HepG2 (cell line): ENCODE data around the gene FRMD4A. TPM values are rescaled to one million over a fixed set of nuclear protein-coding genes. Genes with fewer than 3 reads are reported as not detected.

Experiments
- ATAC-seq: fragments of 200-7000 bp; cut with Tn5 transposase; 3 replicates; pipeline ENCODE4 v1.9.1; 2020; ENCODE audit warnings: mild to moderate bottlenecking, moderate library complexity
- BruUV-seq: library from RNA; stranded (reverse); fragments of 400-500 nt; replicated peaks from 2 replicates; lab custom pipeline; 2021; lab: Mats Ljungman, UMichigan
- CTCF ChIA-PET: fragments of 300-600 bp; formaldehyde crosslinking; extraction: SDS; loops from one replicate; lab custom pipeline; 2021; ENCODE audit warnings: low total read pairs, inconsistent platforms, low intra/inter-chr PET ratio; lab: Yijun Ruan, JAX
- POLR2A ChIA-PET: fragments of 350-600 bp; sonication (Branson Sonifier 250); formaldehyde crosslinking; loops from one replicate; lab custom pipeline; 2020; ENCODE audit warnings: antibody characterized with exemption, inconsistent platforms; lab: Yijun Ruan, JAX
- DNase-seq: peaks from one replicate; pipeline ENCODE4 v3.0.0-alpha.2; 2015; ENCODE audit warnings: low spot score
- FAIRE-seq: peaks from 3 replicates; lab custom pipeline; 2011; peaks lifted over from hg19 to GRCh38; lab: Jason Lieb, UNC
- H2AFZ ChIP-seq: one replicate; pipeline ENCODE4 v1.6.1; 2011; ENCODE audit warnings: low read length, inconsistent platforms
- H3K27ac ChIP-seq: fragments of 300-600 bp; 3 replicates; pipeline ENCODE4 v1.8.0; 2011; ENCODE audit warnings: mixed run types, mild to moderate bottlenecking, mixed read lengths, low read length, inconsistent platforms; ENCODE audit not compliant: insufficient read depth; ENCODE audit errors: extremely low read length
- H3K27me3 ChIP-seq, 2 experiments: fragments of 200-600 bp in 1 of 2; 2 replicates in 1 of 2; 3 replicates in 1 of 2; pipeline versions ENCODE4 v1.6.0 to v1.8.0; 2011; ENCODE audit warnings: low read length in 2 of 2, mild to moderate bottlenecking in 2 of 2, moderate library complexity in 2 of 2, inconsistent platforms in 1 of 2; ENCODE audit not compliant: insufficient read depth in 2 of 2, control insufficient read depth in 1 of 2
- H3K36me3 ChIP-seq, 2 experiments: fragments of 200-600 bp in 1 of 2; replicated peaks in 1 of 2; 2 replicates in 1 of 2; 3 replicates in 1 of 2; pipeline versions ENCODE4 v1.5.1 to v1.8.0; 2011; ENCODE audit warnings: low read length in 2 of 2, inconsistent platforms in 1 of 2; ENCODE audit not compliant: insufficient read depth in 2 of 2, control insufficient read depth in 1 of 2
- H3K4me1 ChIP-seq: 2 replicates; pipeline ENCODE4 v1.5.1; 2012; ENCODE audit warnings: low read length, inconsistent platforms; ENCODE audit not compliant: insufficient read depth
- H3K4me2 ChIP-seq: 2 replicates; pipeline ENCODE4 v1.6.0; 2011; ENCODE audit warnings: low read depth, low read length, inconsistent platforms
- H3K4me3 ChIP-seq, 3 experiments: fragments of 200-600 bp in 1 of 3; sonication (generic), shearing (Covaris generic) in 1 of 3; replicated peaks in 1 of 3; 2 replicates each; pipeline ENCODE4 v1.5.1; 2011 to 2016; ENCODE audit warnings: low read length in 3 of 3, inconsistent platforms in 2 of 3, low read depth in 2 of 3, mild to moderate bottlenecking in 2 of 3, control low read depth in 1 of 3, mixed read lengths in 1 of 3; ENCODE audit not compliant: insufficient read depth in 1 of 3
- H3K79me2 ChIP-seq: one replicate; pipeline ENCODE4 v1.6.1; 2011; ENCODE audit warnings: low read length, inconsistent platforms; ENCODE audit not compliant: insufficient read depth
- H3K9ac ChIP-seq: 2 replicates; pipeline ENCODE4 v1.6.0; 2011; ENCODE audit warnings: mild to moderate bottlenecking, low read depth, low read length, inconsistent platforms; ENCODE audit not compliant: insufficient read depth
- H3K9me3 ChIP-seq: 2 replicates; pipeline ENCODE4 v1.5.1; 2012; ENCODE audit warnings: mild to moderate bottlenecking, low read length
- H4K20me1 ChIP-seq: 2 replicates; pipeline ENCODE4 v1.6.0; 2011; ENCODE audit warnings: inconsistent platforms, mild to moderate bottlenecking, low read length, moderate library complexity; ENCODE audit not compliant: insufficient read depth
- ARID3A ChIP-seq: IDR thresholded peaks from 2 replicates; pipeline ENCODE4 v1.6.1; 2012; ENCODE audit warnings: low read depth, low read length, improper control_type of control experiment
- ARNT ChIP-seq: fragments of 450-650 bp; IDR thresholded peaks from 2 replicates; pipeline ENCODE4 v1.6.1; 2017
- ARNT2 ChIP-seq: sonication (generic); formaldehyde crosslinking; IDR thresholded peaks from 2 replicates; pipeline ENCODE4 v1.8.0; 2022; ENCODE audit warnings: mild to moderate bottlenecking, low read depth, missing genetic modification reagents, moderate library complexity
- ATM ChIP-seq: fragments of 450-650 bp; IDR thresholded peaks from 2 replicates; pipeline ENCODE4 v1.7.1; 2017; ENCODE audit warnings: mild to moderate bottlenecking, borderline replicate concordance
- DNMT1 ChIP-seq: sonication (generic); formaldehyde crosslinking; IDR thresholded peaks from 2 replicates; pipeline ENCODE4 v1.5.1; 2020; ENCODE audit warnings: mild to moderate bottlenecking, missing genetic modification reagents
- HCFC1 ChIP-seq: fragments of 150-350 bp; IDR thresholded peaks from 2 replicates; pipeline ENCODE4 v1.6.1; 2014; ENCODE audit warnings: low read depth, low read length
- KDM5A ChIP-seq: fragments of 200-600 bp; sonication (generic); IDR thresholded peaks from 2 replicates; pipeline ENCODE4 v1.7.0; 2018; ENCODE audit warnings: antibody characterized with exemption, mild to moderate bottlenecking, low read length, borderline replicate concordance
- NCOR1 ChIP-seq: fragments of 200-600 bp; sonication (generic); IDR thresholded peaks from 2 replicates; pipeline ENCODE4 v1.7.0; 2017; ENCODE audit warnings: antibody characterized with exemption, low read length, borderline replicate concordance
- NFIB ChIP-seq: sonication (generic); formaldehyde crosslinking; IDR thresholded peaks from 2 replicates; pipeline ENCODE4 v1.9.0; 2021; ENCODE audit warnings: missing genetic modification reagents, mild to moderate bottlenecking, borderline replicate concordance
- RBAK ChIP-seq: sonication (generic); formaldehyde crosslinking; IDR thresholded peaks from 2 replicates; pipeline ENCODE4 v1.5.1; 2020; ENCODE audit warnings: mild to moderate bottlenecking, missing genetic modification reagents
- RCOR2 ChIP-seq: IDR thresholded peaks from 2 replicates; pipeline ENCODE4 v1.6.1; 2016; ENCODE audit warnings: missing biosample characterization, missing genetic modification reagents
- RXRA ChIP-seq: sonication (generic); formaldehyde crosslinking; IDR thresholded peaks from 2 replicates; pipeline ENCODE4 v1.5.1; 2020; ENCODE audit warnings: missing genetic modification reagents
- SSRP1 ChIP-seq: IDR thresholded peaks from 2 replicates; pipeline ENCODE4 v1.6.1; 2016; ENCODE audit warnings: control low read depth
- TSC22D2 ChIP-seq: sonication (generic); formaldehyde crosslinking; IDR thresholded peaks from 2 replicates; pipeline ENCODE4 v1.5.1; 2020; ENCODE audit warnings: missing genetic modification reagents, mild to moderate bottlenecking, borderline replicate concordance
- U2AF1 ChIP-seq: fragments of 200-400 bp; formaldehyde crosslinking; optimal IDR thresholded peaks from 2 replicates; pipeline ENCODE3; 2017; ENCODE audit warnings: mild to moderate bottlenecking, low read depth, low read length
- ZBTB20 ChIP-seq: sonication (generic); formaldehyde crosslinking; IDR thresholded peaks from 2 replicates; pipeline ENCODE4 v1.8.1; 2023; ENCODE audit warnings: missing genetic modification reagents, low read depth, mild to moderate bottlenecking, borderline replicate concordance
- ZNF724P ChIP-seq: sonication (generic); formaldehyde crosslinking; IDR thresholded peaks from 2 replicates; pipeline ENCODE4 v1.8.0; 2022; ENCODE audit warnings: missing genetic modification reagents, borderline replicate concordance
- WGBS: methylation state at CpG from one replicate; pipeline ENCODE4 v1.1.6; 2017; ENCODE audit warnings: low lambda C conversion rate; 5-methylcytosine and 5-hydroxymethylcytosine counted together
- in situ Hi-C: cut with HindIII; loops from 2 replicates; pipeline ENCODE4 v1.10.0; 2017; ENCODE audit warnings: low pct_unique_long_range_greater_than_20kb; ENCODE audit not compliant: extremely low pct_ligation_motif_present
- intact Hi-C: fragments of 100-400 bp; cut with micrococcal nuclease; formaldehyde crosslinking; loops from one replicate; pipeline ENCODE4 v1.10.0; 2022; ENCODE audit not compliant: unreplicated experiment
- polyA plus RNA-seq, 8 experiments: library from polyadenylated mRNA; depleted of rRNA in 3 of 8; stranded (reverse) in 7 of 8; unstranded in 1 of 8; fragments of >200 nt; fragmentation: Illumina TruSeq in 4 of 8; extraction: Trizol in 4 of 8; gene quantifications; 2 replicates each; pipeline versions ENCODE4 v1.2.1 to v1.2.3, GENCODE V29; 2011 to 2016; ENCODE audit warnings: low read depth in 4 of 8, missing spikeins in 1 of 8, mixed read lengths in 1 of 8; ENCODE audit not compliant: insufficient read depth in 1 of 8
- total RNA-seq, 5 experiments: library from RNA; depleted of rRNA; stranded (reverse); fragments of >200 nt; fragmentation: Illumina TruSeq; extraction: Trizol; gene quantifications; 2 replicates each; pipeline ENCODE4 v1.2.3, GENCODE V29; 2016; ENCODE audit warnings: low read depth in 1 of 5

The FRMD4A gene
- total and polyA plus RNA-seq, 2 of the 13 experiments (the other 11 are each of a cell fraction or from before 2014, with no cell fraction given): 0.09 to 0.26 TPM

DNA sequence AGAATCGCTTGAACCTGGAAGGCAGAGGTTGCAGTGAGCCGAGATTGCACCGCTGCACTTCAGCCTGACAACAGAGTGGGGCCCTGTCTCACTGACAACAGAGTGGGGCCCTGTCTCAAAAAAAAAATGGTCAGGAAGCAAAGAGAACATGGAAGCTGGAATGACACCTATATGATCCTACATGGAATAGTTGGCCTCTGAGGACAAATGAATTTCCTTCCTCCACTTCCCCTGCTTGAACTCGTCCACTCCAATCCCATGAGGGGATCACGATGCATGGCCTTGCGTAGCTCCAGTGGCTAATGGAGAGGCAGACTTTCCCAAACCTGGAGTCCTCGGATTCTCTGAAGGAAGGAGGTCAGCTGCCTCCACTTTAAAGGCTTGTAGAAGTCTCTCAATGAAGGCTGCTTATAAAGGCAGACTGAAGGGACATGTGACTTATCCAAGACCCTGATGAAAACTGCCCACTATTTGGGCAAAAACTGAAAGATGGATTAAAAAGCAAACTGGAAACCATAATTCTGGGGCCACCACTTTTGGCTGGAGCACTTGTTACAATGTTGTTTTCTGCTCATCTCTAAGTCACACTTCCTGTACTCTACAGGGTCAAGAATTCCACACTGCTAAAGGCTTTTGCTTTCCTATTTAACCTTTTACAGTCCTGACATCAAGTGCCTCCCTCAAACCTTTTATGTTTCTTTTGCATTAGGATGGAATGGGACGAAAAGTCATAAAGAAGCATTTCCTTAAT is 529.4 kb downstream of the FRMD4A start (continued):
- TF ChIP-seq ZBTB20 (CRISPR knock-in tag) (no peak), ATM (no peak), RXRA (CRISPR knock-in tag) (no peak), DNMT1 (CRISPR knock-in tag) (no peak), NCOR1 (no peak), NFIB (CRISPR knock-in tag) (no peak)

GRCh38 chr10:13797164-13797563 is 533.6 kb downstream of the FRMD4A start:
- H3K27ac ChIP-seq: no peak overlapping the region
- no peaks in the 10 kb centered on the region for H3K36me3 ChIP-seq
- peak; percentile 26 for FAIRE-seq
- TF ChIP-seq HCFC1 (no peak), RCOR2 (CRISPR knock-in tag) (no peak), ARID3A (no peak), U2AF1 (no peak), RBAK (no peak), KDM5A (no peak), ARNT2 (CRISPR knock-in tag) (no peak), ARNT (no peak), SSRP1 (CRISPR knock-in tag) (no peak), TSC22D2 (CRISPR knock-in tag) (no peak), ZNF724P (no peak)
- TF ChIP-seq, all 625 proteins: peak for 0
- peaks cover 1 to 7% of the 10 kb centered on the region in 2 experiments; a peak in 2 of 5 replicates for H3K27me3 ChIP-seq
- H3K79me2 ChIP-seq: no peaks in the 10 kb centered on the region
- no TSS peak for BruUV-seq
- H3K4me2 ChIP-seq: no peak overlapping the region
- no peaks in the 10 kb centered on the region for H4K20me1 ChIP-seq
- ATAC-seq: peak; percentile 65
- intact Hi-C loops (no loop called here), in situ Hi-C loops (no loop called here)
- H3K9me3 ChIP-seq: no peaks in the 10 kb centered on the region
- ChIA-PET CTCF (no interaction called here), POLR2A (no interaction called here)
- no peak overlapping the region for H2AFZ ChIP-seq
- WGBS: 5% methylated on average over 9 of the region's 9 CpGs
- no peak overlapping the region for H3K9ac ChIP-seq
- peaks cover 11% of the 10 kb centered on the region; the same call in 1 of the 2 replicates for H3K4me1 ChIP-seq
- H3K4me3 ChIP-seq: no peak overlapping the region
- no peak for DNase-seq
